HEK293T (cell line): ENCODE results near the gene MAGIX.

ENCODE experiments used
- CTCF ChIA-PET: fragments of 350-600 bp; formaldehyde crosslinking; extraction: SDS; loops from one replicate; lab custom pipeline; 2021; ENCODE audit warnings: antibody characterized with exemption, inconsistent platforms; lab: Yijun Ruan, JAX
- POLR2A ChIA-PET: fragments of 350-600 bp; formaldehyde crosslinking; extraction: SDS; loops from one replicate; lab custom pipeline; 2020; ENCODE audit warnings: antibody characterized with exemption, inconsistent platforms; lab: Yijun Ruan, JAX
- DNase-seq: peaks from one replicate; pipeline ENCODE4 v3.0.0; 2012; ENCODE audit warnings: mixed read lengths; ENCODE audit errors: extremely low spot score
- ARNT ChIP-seq: fragments of 450-650 bp; IDR thresholded peaks from 2 replicates; pipeline ENCODE4 v1.6.1; 2017; ENCODE audit warnings: mild to moderate bottlenecking
- BHLHE40 ChIP-seq: fragments of 450-650 bp; IDR thresholded peaks from 2 replicates; pipeline ENCODE4 v1.6.1; 2016; ENCODE audit warnings: mild to moderate bottlenecking, moderate library complexity, borderline replicate concordance
- CTBP1 ChIP-seq: fragments of 450-650 bp; IDR thresholded peaks from 2 replicates; pipeline ENCODE4 v1.6.1; 2016; ENCODE audit warnings: borderline replicate concordance
- ELF4 ChIP-seq: fragments of 450-650 bp; IDR thresholded peaks from 2 replicates; pipeline ENCODE4 v1.6.1; 2017; ENCODE audit warnings: antibody characterized with exemption
- FOXA1 ChIP-seq: fragments of 450-650 bp; IDR thresholded peaks from 2 replicates; pipeline ENCODE4 v1.6.1; 2016; ENCODE audit warnings: mild to moderate bottlenecking
- FOXK2 ChIP-seq: fragments of 450-650 bp; IDR thresholded peaks from 2 replicates; pipeline ENCODE4 v1.6.1; 2016; ENCODE audit warnings: mild to moderate bottlenecking
- FOXM1 ChIP-seq: fragments of 450-650 bp; IDR thresholded peaks from 2 replicates; pipeline ENCODE4 v1.6.1; 2017; ENCODE audit warnings: mild to moderate bottlenecking, borderline replicate concordance
- HDGF ChIP-seq: fragments of 450-650 bp; IDR thresholded peaks from 2 replicates; pipeline ENCODE4 v1.6.1; 2017; ENCODE audit warnings: antibody characterized with exemption, borderline replicate concordance
- L3MBTL2 ChIP-seq: fragments of 450-650 bp; conservative IDR thresholded peaks from 2 replicates; pipeline ENCODE4 v1.6.1; 2016; ENCODE audit warnings: mild to moderate bottlenecking
- LEF1 ChIP-seq: fragments of 450-650 bp; IDR thresholded peaks from 2 replicates; pipeline ENCODE4 v1.6.1; 2017; ENCODE audit warnings: mild to moderate bottlenecking, borderline replicate concordance
- NFRKB ChIP-seq: fragments of 450-650 bp; IDR thresholded peaks from 2 replicates; pipeline ENCODE4 v1.6.1; 2016; ENCODE audit warnings: mild to moderate bottlenecking, moderate library complexity
- SP1 ChIP-seq: fragments of 450-650 bp; IDR thresholded peaks from 2 replicates; pipeline ENCODE4 v1.6.1; 2017
- SUZ12 ChIP-seq: fragments of 450-650 bp; IDR thresholded peaks from 2 replicates; pipeline ENCODE4 v1.6.1; 2016; ENCODE audit warnings: mild to moderate bottlenecking
- TARDBP ChIP-seq: fragments of 450-650 bp; IDR thresholded peaks from 2 replicates; pipeline ENCODE4 v1.6.1; 2016
- ZNF384 ChIP-seq: fragments of 450-650 bp; IDR thresholded peaks from 2 replicates; pipeline ENCODE4 v1.6.1; 2016
- TF ChIP-seq, protein P1 (sequence below): fragments of 450-650 bp; IDR thresholded peaks from 2 replicates; pipeline ENCODE4 v1.6.1; 2016

The MAGIX gene

DNA sequence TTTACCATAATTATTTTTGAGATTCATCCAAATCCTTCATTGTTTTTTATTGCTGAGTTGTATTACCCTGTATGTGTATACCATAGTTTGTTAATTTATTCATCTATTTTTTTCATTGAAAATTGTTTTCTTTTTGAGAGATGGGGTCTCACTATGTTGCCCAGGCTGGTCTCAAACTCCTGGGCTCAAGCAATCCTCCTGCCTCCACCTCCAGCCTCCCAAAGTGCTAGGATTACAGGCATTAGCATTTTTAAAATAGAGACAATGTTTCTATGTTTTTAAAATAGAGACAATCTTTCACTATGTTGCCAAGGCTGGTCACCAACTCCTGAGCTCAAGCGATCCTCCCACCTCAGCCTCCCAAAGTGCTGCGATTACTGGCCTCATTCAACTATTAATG is 1.6 kb upstream of the MAGIX start:
- ChIA-PET POLR2A (interaction anchor here (0.6 kb wide), 1 partner anchor 32 kb away, joined by 3 read pairs; no protein-coding TSS in a partner anchor), CTCF (interaction anchor here (0.6 kb wide), 1 partner anchor 1063 kb away, joined by 9 read pairs; no protein-coding TSS in a partner anchor)
- TF ChIP-seq FOXK2 (no peak), HDGF (no peak), ELF4 (no peak), CTBP1 (no peak), ARNT (no peak), ZNF384 (no peak), LEF1 (no peak), L3MBTL2 (no peak), BHLHE40 (no peak), FOXA1 (no peak), FOXM1 (no peak), SUZ12 (no peak), NFRKB (no peak)
- TF ChIP-seq, protein P1, sequence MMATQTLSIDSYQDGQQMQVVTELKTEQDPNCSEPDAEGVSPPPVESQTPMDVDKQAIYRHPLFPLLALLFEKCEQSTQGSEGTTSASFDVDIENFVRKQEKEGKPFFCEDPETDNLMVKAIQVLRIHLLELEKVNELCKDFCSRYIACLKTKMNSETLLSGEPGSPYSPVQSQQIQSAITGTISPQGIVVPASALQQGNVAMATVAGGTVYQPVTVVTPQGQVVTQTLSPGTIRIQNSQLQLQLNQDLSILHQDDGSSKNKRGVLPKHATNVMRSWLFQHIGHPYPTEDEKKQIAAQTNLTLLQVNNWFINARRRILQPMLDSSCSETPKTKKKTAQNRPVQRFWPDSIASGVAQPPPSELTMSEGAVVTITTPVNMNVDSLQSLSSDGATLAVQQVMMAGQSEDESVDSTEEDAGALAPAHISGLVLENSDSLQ = no peak
- no peak for DNase-seq

DNA sequence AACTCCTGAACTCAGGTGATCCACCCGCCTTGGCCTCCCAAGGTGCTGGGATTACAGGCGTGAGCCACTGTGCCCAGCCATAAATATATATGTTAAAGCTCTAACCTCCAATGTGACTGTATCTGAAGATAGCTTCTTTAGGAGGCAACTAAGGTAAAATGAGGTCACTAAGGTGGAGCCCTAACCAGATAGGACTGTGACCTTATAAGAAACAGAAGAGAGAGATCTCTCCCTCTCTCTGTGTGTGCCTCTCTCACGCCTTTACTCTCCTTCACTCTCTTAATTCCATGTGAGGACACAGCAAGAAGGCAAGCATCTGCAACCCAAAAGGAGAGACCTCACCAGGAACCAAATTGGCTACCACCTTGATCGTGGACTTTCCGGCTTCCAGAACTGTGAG is 926 bp upstream of the MAGIX start:
- ChIA-PET CTCF (interaction anchor here (0.6 kb wide), 1 partner anchor 1064 kb away, joined by 9 read pairs; no protein-coding TSS in a partner anchor), POLR2A (interaction anchor here (0.6 kb wide), 1 partner anchor 31 kb away, joined by 3 read pairs; no protein-coding TSS in a partner anchor)
- DNase-seq = no peak
- TF ChIP-seq, protein P1 = no peak
- TF ChIP-seq FOXK2 = no peak
- no peak for TF ChIP-seq CTBP1
- no peak for TF ChIP-seq BHLHE40
- TF ChIP-seq NFRKB = no peak
- no peak for TF ChIP-seq LEF1
- TF ChIP-seq FOXA1 = no peak
- no peak for TF ChIP-seq SP1
- TF ChIP-seq L3MBTL2 = no peak
- TF ChIP-seq ARNT = no peak

DNA sequence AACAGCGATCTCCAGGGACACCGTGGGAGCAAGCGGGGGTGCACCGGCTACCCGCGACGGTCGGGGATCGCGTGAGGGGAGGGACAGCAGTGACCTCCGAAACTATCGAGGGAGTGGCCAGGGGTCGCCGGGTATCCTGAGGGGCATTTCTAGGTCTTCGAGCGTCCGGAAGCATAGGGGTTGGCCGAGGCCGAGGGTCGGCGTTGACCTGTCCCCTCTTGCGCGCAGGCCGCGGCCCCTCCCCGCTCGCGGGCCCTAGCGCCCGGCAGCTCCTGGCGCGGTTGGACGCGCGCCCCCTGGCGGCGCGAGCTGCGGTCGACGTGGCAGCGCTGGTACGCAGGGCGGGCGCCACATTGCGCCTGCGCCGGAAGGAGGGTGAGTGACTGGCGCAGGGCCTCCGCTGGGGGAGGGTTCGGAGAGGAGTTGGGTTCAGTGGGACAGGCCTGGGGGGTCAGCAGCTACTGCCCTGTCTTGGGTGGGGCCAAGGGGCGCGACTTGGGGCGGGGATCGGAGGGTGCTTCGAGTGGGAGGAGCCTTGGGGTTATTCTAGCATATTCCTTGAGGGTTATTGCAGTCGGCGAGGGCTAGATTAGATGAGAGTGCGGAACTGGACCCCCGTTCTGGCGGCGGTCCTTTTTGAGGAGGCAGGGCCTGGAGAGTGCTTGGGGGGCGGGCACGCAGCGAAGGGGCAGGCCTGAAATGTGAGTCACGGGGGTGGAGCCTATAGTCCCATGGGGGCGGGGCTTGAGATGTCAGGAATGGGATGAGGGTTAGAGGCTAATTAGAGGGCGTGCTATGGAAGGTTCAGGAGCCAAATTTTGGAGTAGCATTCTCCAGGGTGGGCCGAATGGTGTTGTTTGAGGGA is 1.2 kb downstream of the MAGIX start:
- TF ChIP-seq, protein P1 = peak; percentile 92
- no peak for TF ChIP-seq FOXM1
- CTCF ChIA-PET = interaction anchor here (0.6 to 1.6 kb wide), 2 partner anchors 9 to 27 kb away, joined by 3 read pairs; no protein-coding TSS in a partner anchor
- peak; percentile 78 for DNase-seq
- POLR2A ChIA-PET = interaction anchor here (0.6 to 1.3 kb wide), 5 partner anchors 8 to 27 kb away, joined by 3 to 4 read pairs (median 3); no protein-coding TSS in a partner anchor

GRCh38 chrX:49164589-49165360 is 2.2 kb downstream of the MAGIX start:
- no peak for DNase-seq
- CTCF ChIA-PET = interaction anchor here (1.6 kb wide), 1 partner anchor 26 kb away, joined by 3 read pairs; no protein-coding TSS in a partner anchor
- TF ChIP-seq BHLHE40 (no peak), HDGF (no peak), ARNT (no peak), CTBP1 (no peak), TARDBP (no peak), LEF1 (no peak), FOXA1 (no peak), NFRKB (no peak)
- TF ChIP-seq, protein P1 = no peak
- POLR2A ChIA-PET = interaction anchor here (0.6 to 1.3 kb wide), 3 partner anchors 9 to 22 kb away, joined by 3 to 4 read pairs (median 3); no protein-coding TSS in a partner anchor
